Stimulated activated CD4-positive, alpha-beta T cell treated with anti-CD3 and anti-CD28 coated beads, Interleukin-1b, Interleukin-23, amount 100 ng/mL, for 48 hours (primary cell): ENCODE results near the gene CALML3.

ENCODE experiments used
- DNase-seq: peaks from one replicate; pipeline ENCODE4 v3.0.0-alpha.2; 2020

CALML3 gene

GRCh38 chr10:5508161-5508604, 16.6 kb upstream of the CALML3 start:
- no peak for DNase-seq

DNA sequence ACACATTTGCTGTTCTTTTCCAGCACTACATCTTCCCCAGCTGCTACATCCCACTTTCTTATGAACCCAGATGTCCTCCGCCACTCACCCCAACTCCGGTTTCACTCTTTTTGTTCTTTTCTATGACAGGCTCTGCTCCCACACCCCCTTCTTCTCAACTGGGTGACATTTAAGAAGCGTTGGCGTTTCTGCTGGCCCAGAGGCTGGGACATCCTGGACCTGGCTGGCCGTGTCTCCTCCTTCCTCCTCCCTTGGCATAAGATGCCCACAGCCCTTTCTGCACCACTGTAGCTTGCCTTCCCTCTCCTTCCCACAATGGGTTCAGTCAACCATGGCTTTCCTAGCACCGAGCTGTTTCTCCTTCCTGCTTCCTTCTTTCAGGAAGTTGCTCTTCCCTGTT, 16.0 kb upstream of the CALML3 start:
- DNase-seq = no peak

DNA sequence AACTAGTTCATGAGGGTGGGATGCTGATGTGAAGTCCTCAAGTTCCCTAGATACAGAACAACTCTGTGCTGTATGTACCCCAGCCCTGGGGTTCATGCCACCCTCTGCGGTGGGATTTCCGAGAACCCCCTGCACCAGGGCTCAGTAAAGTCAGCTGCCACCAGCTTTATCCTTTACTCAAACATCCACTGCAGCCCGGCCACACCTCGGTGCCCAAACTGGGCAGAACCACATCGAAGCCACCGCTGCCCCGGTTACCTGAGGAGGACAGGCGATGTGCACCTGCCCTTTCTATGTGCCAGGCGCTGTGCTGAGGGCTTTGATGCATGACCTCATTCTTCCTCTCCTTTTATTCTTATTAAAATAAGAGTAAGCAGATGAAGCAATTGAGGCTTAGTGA, 15.5 kb upstream of the CALML3 start:
- DNase-seq = no peak

- no peak for DNase-seq
Measured at GRCh38 chr10:5509691-5510090, 15.1 kb upstream of the CALML3 start.

GRCh38 chr10:5510281-5511072, 14.3 kb upstream of the CALML3 start:
- DNase-seq = no peak

GRCh38 chr10:5511231-5511884, 13.4 kb upstream of the CALML3 start:
- DNase-seq = no peak

- no peak for DNase-seq
Measured at GRCh38 chr10:5511885-5512280, 12.9 kb upstream of the CALML3 start.

DNA sequence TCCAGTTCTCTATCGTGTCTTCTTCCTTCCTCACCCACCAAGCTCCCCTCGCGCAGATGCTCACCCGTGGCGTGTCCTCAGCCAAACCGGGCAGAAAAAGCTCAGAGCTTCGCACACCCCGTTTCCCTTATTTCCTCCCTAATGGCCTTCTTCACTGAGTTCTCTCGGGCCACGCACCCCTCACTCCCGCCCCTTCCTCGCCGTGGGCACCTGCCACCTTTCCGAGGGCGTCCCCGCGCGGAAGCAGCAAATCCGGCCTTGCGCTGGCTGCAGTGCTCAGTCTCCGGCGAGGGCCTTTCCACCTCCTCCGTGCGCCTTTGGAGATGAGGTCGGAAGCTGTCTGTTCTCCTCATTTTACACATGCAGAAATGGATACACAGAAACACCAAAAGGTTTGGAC, 12.4 kb upstream of the CALML3 start:
- DNase-seq = no peak

DNA sequence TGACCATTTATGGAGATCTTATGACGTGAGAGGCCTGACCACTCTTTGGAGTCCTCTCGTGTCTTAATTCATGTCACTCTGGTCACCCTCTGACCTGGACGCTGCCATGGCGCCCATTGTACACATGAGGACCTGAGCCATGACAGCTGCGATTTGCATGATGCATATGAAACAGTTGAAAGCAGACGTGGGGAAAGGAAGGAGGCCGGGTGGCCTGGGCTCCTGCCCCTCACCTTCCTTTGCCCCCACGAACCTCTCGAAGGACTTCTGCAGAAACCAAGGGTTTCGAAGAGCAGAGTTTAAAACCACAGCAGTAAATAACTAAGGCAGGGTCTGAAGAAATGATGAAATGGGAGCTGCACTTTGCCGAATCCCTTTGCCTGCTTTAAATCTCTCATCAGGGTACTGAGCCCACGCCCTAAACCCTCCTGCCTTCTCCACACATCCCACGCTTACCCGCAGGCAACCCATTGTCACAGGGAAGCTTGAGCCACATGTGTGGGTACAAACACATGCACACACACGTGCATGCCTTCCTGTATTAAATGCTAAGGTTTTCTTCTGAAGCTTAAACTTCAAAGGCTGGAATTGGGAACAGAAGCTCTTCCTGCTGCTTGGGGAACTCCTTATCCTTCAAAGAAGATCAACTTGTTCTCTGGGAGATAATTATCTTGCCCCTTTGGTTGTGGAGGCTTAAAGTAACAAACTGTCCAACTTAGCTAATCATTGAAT, 11.7 kb upstream of the CALML3 start:
- peak; percentile 21 for DNase-seq

- DNase-seq = no peak
Measured at GRCh38 chr10:5514226-5514850, 10.4 kb upstream of the CALML3 start.

DNA sequence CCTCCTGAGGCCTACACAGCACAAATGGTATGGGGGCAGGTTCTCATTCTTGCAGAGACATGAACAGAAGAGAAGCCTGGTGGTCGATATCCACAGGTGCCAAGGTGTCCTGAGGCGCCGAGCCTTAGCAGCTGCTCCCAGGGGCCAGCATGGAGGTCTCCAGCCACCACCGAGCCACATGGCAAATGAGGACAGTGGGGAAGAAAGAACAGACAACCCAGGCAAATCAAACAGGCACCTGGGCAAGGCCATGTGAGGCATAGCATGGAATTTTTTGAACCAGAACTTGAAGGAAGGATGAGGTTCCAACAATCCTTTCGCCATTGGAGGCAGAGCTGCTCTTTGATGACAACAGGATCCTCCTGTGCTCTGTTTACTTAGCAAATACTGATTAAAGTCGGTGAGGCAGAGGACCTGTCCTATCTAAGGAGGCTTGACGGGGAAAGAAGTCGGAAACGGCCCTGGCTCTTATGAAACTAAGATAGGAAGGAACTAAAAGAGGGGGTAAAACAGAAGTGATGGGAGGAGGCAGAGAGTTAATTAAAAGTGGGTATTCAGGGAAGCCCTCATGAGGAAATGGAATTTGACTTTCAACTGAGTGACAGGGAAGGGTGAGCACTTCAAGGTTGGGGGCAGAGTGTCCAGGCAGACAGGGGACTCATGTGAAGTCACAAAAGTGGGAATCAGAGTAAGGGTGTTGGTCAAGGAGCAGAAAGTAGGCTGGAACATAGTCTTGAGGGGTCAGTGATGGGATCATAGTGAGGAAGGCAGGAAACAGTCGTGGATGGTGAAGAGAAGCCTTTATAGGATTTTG, 8.6 kb upstream of the CALML3 start:
- DNase-seq = no peak

DNA sequence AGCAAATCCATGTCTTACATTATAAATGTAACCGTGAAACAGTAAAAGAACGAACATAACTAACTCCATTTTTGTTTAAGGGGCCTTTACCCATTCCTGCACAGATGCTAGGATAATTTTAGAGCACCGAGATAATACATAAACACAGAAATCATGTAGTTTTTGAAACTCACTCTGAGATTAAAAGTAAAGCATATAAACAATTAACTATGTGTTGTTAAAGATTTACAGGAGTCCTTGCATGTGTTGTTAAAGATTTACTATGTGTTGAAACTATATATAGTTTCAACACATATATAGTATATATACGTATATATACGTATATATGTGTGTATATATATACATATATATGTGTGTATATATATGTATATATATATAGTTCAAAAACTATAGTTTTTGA, 7.2 kb upstream of the CALML3 start:
- DNase-seq = no peak

GRCh38 chr10:5518143-5518542, 6.6 kb upstream of the CALML3 start:
- DNase-seq = no peak

DNA sequence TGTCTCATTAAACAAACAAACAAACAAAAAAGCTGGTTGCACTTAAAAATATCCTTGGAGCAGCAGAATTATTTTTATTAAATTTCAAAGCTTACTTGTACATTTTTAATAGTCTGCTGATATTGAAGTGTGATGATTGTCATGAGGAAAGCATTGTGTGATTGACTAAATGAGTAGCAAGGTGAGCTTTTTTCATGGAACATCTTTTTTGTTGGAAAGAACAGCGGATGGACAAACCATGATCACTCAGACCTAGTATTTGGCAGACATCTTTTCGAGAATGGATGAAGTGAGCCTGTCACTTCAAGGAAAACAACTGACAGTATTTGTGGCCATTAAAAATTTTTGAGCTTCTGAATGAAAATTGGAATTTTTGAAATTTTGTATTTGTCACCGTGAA, 5.7 kb upstream of the CALML3 start:
- DNase-seq = no peak

DNA sequence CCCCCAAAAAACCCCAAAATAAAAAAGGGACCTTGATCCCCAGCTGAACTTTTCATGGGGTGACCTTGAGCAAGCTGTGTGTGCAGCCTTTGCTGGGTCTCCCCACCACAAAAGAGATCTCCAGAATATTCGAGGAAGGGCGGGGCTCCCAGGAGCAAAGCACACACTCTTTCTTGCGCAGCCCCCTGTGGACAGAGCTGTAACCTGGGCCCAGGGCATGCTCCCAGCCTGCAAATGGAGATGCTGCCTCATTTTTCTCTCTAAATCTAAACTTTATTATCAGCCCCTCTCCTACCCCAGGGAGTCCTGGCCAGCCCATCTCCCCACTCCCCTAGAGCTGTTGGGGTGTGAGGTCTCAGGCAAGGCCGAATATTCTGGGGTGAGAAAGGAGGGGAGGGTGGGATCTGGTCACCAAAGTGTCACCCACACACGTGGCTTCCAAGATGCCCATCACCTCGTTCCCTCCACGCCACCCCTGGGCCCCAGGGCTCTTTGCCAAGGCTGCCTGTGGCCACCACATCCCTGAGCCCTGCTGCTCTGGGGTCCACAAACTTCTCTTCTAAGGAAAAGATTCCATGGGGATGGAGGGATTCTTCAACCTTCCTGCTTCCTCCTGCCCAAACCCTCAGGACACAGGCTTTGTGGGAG, 1.7 kb upstream of the CALML3 start:
- DNase-seq = no peak

DNA sequence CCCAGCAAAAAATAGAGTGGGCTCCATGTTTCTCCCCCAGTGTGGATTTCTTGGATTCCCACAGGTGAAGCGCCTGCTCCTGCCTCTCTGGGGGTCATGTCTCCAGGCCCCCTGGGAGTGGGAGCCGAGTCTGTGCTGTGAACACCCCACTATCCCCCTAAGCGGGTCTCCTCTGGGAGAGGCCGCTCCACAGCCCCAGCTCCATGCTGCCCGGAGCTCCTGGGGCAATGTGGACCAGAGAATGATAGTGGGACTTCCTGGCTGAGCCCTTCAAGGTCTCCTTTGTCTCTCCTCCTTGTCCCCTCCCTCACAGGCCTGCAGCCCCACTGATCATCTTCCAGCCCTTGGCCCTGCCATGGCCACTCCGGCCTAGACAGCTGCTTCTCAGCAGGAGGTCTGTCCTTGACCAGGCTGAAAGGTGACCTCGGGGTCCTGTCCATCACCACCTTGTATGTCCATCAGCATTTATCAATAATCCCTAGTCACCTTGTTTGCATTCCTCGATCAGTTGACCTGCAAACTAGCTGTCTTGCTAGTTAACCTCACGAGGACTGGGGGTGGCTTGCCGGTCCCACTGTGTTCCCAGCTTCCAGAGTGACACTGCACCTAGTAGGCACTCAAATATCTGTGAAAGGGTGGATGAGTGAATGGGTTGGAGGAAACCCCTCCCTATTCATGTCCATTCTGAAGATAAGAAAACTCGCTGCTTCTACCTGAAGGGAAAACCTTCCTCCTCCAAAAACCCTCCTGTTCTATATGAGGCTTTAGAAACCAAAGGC, 776 bp upstream of the CALML3 start:
- DNase-seq = no peak

GRCh38 chr10:5525561-5526341, 990 bp downstream of the CALML3 start:
- no peak for DNase-seq

DNA sequence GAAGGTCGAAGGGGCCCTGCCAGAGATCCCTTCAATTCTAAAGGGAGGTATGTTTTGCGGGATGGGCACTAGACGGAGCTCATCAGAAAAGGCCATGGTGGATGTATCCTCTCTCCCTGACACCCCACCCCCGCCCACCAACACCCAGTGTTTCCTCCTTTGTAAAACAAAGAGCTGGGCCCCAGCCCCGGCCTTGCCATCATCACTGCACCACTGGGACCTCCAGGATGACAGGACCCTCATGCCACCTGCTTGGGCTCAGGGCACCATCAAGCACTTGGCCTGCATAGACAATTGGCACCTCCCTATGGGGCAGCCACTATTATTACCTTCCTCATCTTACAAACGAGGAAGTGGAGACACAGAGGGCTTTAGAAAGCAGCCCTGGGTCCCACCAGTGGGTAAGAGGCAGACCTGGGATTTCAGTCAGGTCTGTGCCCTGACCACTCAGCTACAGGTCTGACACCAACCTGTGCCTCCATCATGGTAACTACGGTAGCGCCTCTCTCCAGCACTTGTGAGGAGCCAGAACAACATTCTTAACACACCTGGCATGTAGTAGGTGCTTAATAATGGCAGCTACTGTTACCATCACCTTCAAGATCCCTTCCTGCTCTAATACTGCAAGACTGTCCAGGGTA, 2.0 kb downstream of the CALML3 start:
- no peak for DNase-seq

DNA sequence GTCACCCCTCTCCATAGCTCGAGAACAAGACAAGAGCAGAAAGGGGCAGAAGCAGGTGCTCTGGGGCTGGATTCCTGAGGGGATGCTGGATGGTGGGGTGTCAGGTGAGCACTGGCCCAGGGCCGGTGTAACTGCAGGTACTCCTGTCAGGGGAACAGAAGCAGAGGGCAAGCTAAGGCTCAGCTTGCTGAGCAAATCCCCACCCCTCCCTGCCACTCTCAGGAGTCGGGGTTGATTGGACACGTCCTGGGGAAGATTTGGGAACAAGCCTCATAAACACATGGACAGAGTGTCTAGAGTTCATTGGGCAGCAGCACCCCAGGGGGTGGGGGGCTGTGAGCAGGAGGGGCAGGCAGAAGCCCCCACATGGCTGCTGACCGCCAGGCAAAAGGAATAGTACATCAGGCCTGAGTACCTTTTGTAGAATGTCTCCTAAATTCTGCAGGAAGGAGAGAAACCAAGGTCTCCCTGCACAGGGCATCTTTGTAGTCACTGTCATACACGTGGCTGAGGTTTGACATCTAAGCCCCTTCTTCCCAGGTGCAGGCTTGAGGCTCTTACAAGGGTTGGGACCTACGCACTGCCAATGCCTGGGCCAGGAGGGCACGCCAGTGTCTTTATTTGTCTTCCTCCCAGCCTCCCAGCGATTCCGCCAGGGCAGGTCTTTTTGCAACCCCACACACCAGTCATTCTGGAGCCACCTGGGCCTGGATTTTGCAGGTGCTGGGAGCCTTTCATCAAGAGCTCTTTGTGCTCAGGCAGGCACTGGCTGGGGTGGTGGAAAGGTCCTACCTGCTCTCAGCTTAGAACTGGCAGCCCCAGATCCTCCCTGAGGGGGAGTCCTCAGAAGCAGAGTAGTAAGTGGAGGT, 2.8 kb downstream of the CALML3 start:
- DNase-seq = no peak
